Natural killer cell (primary cell): ENCODE measurements around the gene CCDC187. TPM values are rescaled to one million over a fixed set of nuclear protein-coding genes. Genes with fewer than 3 reads are reported as not detected.
"Not testable (repeated sequence)": the region's sequence is repeated elsewhere in the genome, so short reads cannot be mapped to it uniquely, and the experiment has no call there.

Experiments used
- ATAC-seq, 3 donors: fragments of 150-1000 bp in 2 of 3; fragments of 200-7000 bp in 1 of 3; cut with Tn5 transposase; 1 replicate in 1 of 3; 2 replicates in 2 of 3; pipeline ENCODE4 v1.10.0; 2021; ENCODE audit warnings: mild to moderate bottlenecking in 2 of 3, moderate library complexity in 2 of 3
- DNase-seq, 2 donors: peaks; one replicate each; pipeline versions ENCODE4 v3.0.0 to v3.0.0-alpha.2; 2013 to 2021; ENCODE audit warnings: mixed read lengths in 1 of 2
- H3K27ac ChIP-seq: one replicate; pipeline ENCODE4 v1.5.1; 2013; ENCODE audit warnings: mild to moderate bottlenecking, low read length
- H3K27me3 ChIP-seq: one replicate; pipeline ENCODE4 v1.6.1; 2013; ENCODE audit warnings: low read length; ENCODE audit not compliant: control insufficient read depth, insufficient read depth
- H3K36me3 ChIP-seq: one replicate; pipeline ENCODE4 v1.6.1; 2013; ENCODE audit warnings: low read length; ENCODE audit not compliant: control insufficient read depth, insufficient read depth
- H3K4me1 ChIP-seq: one replicate; pipeline ENCODE4 v1.6.1; 2013; ENCODE audit warnings: low read length; ENCODE audit not compliant: control insufficient read depth, insufficient read depth
- H3K4me3 ChIP-seq: one replicate; pipeline ENCODE4 v1.5.1; 2013; ENCODE audit warnings: low read length
- H3K9me3 ChIP-seq: one replicate; pipeline ENCODE4 v1.6.1; 2013; ENCODE audit warnings: low read length; ENCODE audit not compliant: control insufficient read depth, insufficient read depth
- H3K27ac Mint-ChIP-seq, 2 donors: one replicate each; pipeline ENCODE4 v1.8.0; 2022; ENCODE audit warnings: mild to moderate bottlenecking in 2 of 2, mixed read lengths in 2 of 2, moderate library complexity in 1 of 2
- H3K27me3 Mint-ChIP-seq, 2 donors: one replicate each; pipeline ENCODE4 v1.8.0; 2022; ENCODE audit warnings: low read depth in 2 of 2, mixed read lengths in 2 of 2
- H3K36me3 Mint-ChIP-seq: one replicate; pipeline ENCODE4 v1.8.0; 2022; ENCODE audit warnings: mixed read lengths
- H3K4me1 Mint-ChIP-seq, 2 donors: one replicate each; pipeline ENCODE4 v1.8.0; 2022; ENCODE audit warnings: mixed read lengths in 2 of 2
- H3K4me3 Mint-ChIP-seq: one replicate; pipeline ENCODE4 v1.8.0; 2022; ENCODE audit warnings: mild to moderate bottlenecking, moderate library complexity, mixed read lengths
- H3K9me3 Mint-ChIP-seq, 2 donors: one replicate each; pipeline ENCODE4 v1.8.0; 2022; ENCODE audit warnings: mixed read lengths in 2 of 2
- whole genome bisulfite sequencing: methylation state at CpG from one replicate; pipeline ENCODE4 v1.1.7; 2013; ENCODE audit warnings: missing lambda C conversion rate; ENCODE audit not compliant: insufficient coverage; 5-methylcytosine and 5-hydroxymethylcytosine counted together
- intact Hi-C: fragments of 100-400 bp; cut with micrococcal nuclease; formaldehyde crosslinking; loops from one replicate; pipeline ENCODE4 v1.14.2; 2022
- total RNA-seq, 4 donors: library from RNA; stranded (reverse); fragments of 120-200 nt in 1 of 4; gene quantifications; one replicate each; pipeline versions ENCODE4 v1.2.3 to v1.2.4, GENCODE V29; 2013 to 2022
- TF ChIP-seq, protein P1 (sequence below): fragments of 200-600 bp; IDR thresholded peaks from one replicate; pipeline ENCODE4 v1.8.0; 2022; ENCODE audit warnings: antibody characterized with exemption

The CCDC187 gene
- total RNA-seq, 3 donors from 2014 or later (not counting 1 experiment from before 2014, with no cell fraction given), result 0.18 TPM; not detected in 2

- H3K27ac ChIP-seq, result peak overlapping the region; percentile 51
- WGBS, result 15% methylated on average over 60 of the region's 60 CpGs
Observed at GRCh38 chr9:136267261-136268111, 36.4 kb downstream of the CCDC187 start.

GRCh38 chr9:136266641-136267040, 37.3 kb downstream of the CCDC187 start:
- H3K36me3 Mint-ChIP-seq, H3K27ac ChIP-seq, H3K4me3 ChIP-seq, ATAC-seq, H3K27me3 Mint-ChIP-seq, DNase-seq, H3K4me1 Mint-ChIP-seq, H3K27me3 ChIP-seq, H3K9me3 ChIP-seq, H3K9me3 Mint-ChIP-seq, H3K36me3 ChIP-seq: not testable (repeated sequence)
- 88% methylated on average over 18 of the region's 18 CpGs for WGBS
- peak overlapping the region; percentile 31 to 70 for H3K27ac Mint-ChIP-seq
- H3K4me1 ChIP-seq, result peaks cover 13% of the 10 kb centered on the region
- peak overlapping the region; percentile 79 for H3K4me3 Mint-ChIP-seq
- intact Hi-C loops, result loop anchor here (2.0 kb wide), 1 partner anchor 22 kb away; the partner anchor contains the start of gene QSOX2

More at GRCh38 chr9:136267261-136268111, 36.4 kb downstream of the CCDC187 start:
- peaks cover 13% of the 10 kb centered on the region for H3K4me1 ChIP-seq
- H3K27me3 ChIP-seq, result no peaks in the 10 kb centered on the region
- H3K4me3 ChIP-seq, result peak overlapping the region; percentile 53
- intact Hi-C loops, result loop anchor here (2.0 kb wide), 1 partner anchor 23 kb away; the partner anchor contains the start of gene QSOX2
- ATAC-seq (peak; percentile 96 to 98 (median 98)), DNase-seq (peak; percentile 69 to 93)
- TF ChIP-seq, protein P1, sequence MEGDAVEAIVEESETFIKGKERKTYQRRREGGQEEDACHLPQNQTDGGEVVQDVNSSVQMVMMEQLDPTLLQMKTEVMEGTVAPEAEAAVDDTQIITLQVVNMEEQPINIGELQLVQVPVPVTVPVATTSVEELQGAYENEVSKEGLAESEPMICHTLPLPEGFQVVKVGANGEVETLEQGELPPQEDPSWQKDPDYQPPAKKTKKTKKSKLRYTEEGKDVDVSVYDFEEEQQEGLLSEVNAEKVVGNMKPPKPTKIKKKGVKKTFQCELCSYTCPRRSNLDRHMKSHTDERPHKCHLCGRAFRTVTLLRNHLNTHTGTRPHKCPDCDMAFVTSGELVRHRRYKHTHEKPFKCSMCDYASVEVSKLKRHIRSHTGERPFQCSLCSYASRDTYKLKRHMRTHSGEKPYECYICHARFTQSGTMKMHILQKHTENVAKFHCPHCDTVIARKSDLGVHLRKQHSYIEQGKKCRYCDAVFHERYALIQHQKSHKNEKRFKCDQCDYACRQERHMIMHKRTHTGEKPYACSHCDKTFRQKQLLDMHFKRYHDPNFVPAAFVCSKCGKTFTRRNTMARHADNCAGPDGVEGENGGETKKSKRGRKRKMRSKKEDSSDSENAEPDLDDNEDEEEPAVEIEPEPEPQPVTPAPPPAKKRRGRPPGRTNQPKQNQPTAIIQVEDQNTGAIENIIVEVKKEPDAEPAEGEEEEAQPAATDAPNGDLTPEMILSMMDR, result no peak
- Mint-ChIP-seq H3K27ac (peak overlapping the region; percentile 31 to 70), H3K4me1 (peaks cover 0 to 8% of the 10 kb centered on the region in 2 donors), H3K9me3 (no peaks in the 10 kb centered on the region), H3K27me3 (no peaks in the 10 kb centered on the region), H3K4me3 (peak overlapping the region; percentile 79), H3K36me3 (no peaks in the 10 kb centered on the region)
- no peaks in the 10 kb centered on the region for H3K36me3 ChIP-seq
- H3K9me3 ChIP-seq, result no peaks in the 10 kb centered on the region

- WGBS, result 90% methylated on average over 17 of the region's 17 CpGs
- peaks cover 13% of the 10 kb centered on the region for H3K4me1 ChIP-seq
- DNase-seq (no peak), ATAC-seq (no peak)
- Mint-ChIP-seq H3K27ac (no peak overlapping the region), H3K4me1 (peaks cover 0 to 8% of the 10 kb centered on the region in 2 donors), H3K4me3 (no peak overlapping the region), H3K36me3 (no peaks in the 10 kb centered on the region), H3K9me3 (no peaks in the 10 kb centered on the region), H3K27me3 (no peaks in the 10 kb centered on the region)
- H3K9me3 ChIP-seq, result no peaks in the 10 kb centered on the region
- H3K27ac ChIP-seq, result no peak overlapping the region
- no peaks in the 10 kb centered on the region for H3K36me3 ChIP-seq
- H3K27me3 ChIP-seq, result no peaks in the 10 kb centered on the region
- TF ChIP-seq, protein P1, result no peak
- no peak overlapping the region for H3K4me3 ChIP-seq
- intact Hi-C loops, result loop anchor here (2.0 kb wide), 1 partner anchor 21 kb away; the partner anchor contains the start of gene QSOX2
Observed at GRCh38 chr9:136265561-136266355, 38.1 kb downstream of the CCDC187 start.
